Liver (tissue), 3 donors: ENCODE measurements around the gene PLCD3.

Experiments used
- EGR1 ChIP-seq, 2 donors: IDR thresholded peaks; 2 replicates each; pipeline ENCODE4 v1.6.1; 2016 to 2018; ENCODE audit warnings: antibody characterized with exemption in 2 of 2, low read depth in 2 of 2
- GABPA ChIP-seq, 2 donors: IDR thresholded peaks in 1 of 2; conservative IDR thresholded peaks in 1 of 2; 2 replicates each; pipeline ENCODE4 v1.6.1; 2016; ENCODE audit warnings: antibody characterized with exemption in 2 of 2, mild to moderate bottlenecking in 1 of 2, moderate library complexity in 1 of 2
- HNF4G ChIP-seq: IDR thresholded peaks from 2 replicates; pipeline ENCODE4 v1.6.1; 2016; ENCODE audit warnings: antibody characterized with exemption
- JUND ChIP-seq, 2 donors: IDR thresholded peaks; 2 replicates each; pipeline ENCODE4 v1.6.1; 2016; ENCODE audit warnings: antibody characterized with exemption in 2 of 2
- MAX ChIP-seq: IDR thresholded peaks from 2 replicates; pipeline ENCODE4 v1.6.1; 2016; ENCODE audit warnings: antibody characterized with exemption
- RAD21 ChIP-seq, 2 donors: IDR thresholded peaks; 2 replicates each; pipeline ENCODE4 v1.6.1; 2016; ENCODE audit warnings: antibody characterized with exemption in 2 of 2, mild to moderate bottlenecking in 2 of 2
- TF ChIP-seq, protein P1 (sequence below): fragments of 150-350 bp; IDR thresholded peaks from 2 replicates; pipeline ENCODE4 v1.5.1; 2017; ENCODE audit warnings: improper control_type of control experiment, low read depth, low read length; ENCODE audit not compliant: missing input control
- TF ChIP-seq, protein P2 (sequence below): IDR thresholded peaks from 2 replicates; pipeline ENCODE4 v1.6.1; 2016; ENCODE audit warnings: antibody characterized with exemption
- TF ChIP-seq, protein P3 (sequence below): IDR thresholded peaks from 2 replicates; pipeline ENCODE4 v1.6.1; 2016; ENCODE audit warnings: antibody characterized with exemption
- donor health status: healthy.
- donor health status: healthy.

DNA sequence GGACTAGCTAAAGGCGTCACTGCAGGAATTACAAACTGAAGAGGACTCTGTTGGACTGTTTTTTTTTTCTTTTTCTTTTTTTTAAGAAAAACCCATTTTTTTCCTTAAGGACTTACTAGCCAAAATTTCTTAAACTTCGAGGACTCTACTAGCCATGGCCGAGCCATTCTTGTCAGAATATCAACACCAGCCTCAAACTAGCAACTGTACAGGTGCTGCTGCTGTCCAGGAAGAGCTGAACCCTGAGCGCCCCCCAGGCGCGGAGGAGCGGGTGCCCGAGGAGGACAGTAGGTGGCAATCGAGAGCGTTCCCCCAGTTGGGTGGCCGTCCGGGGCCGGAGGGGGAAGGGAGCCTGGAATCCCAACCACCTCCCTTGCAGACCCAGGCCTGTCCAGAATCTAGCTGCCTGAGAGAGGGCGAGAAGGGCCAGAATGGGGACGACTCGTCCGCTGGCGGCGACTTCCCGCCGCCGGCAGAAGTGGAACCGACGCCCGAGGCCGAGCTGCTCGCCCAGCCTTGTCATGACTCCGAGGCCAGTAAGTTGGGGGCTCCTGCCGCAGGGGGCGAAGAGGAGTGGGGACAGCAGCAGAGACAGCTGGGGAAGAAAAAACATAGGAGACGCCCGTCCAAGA lies 16.8 kb upstream of the PLCD3 start:
- TF ChIP-seq GABPA (IDR thresholded peaks at IDR 0.05 in 1 of 2, conservative IDR thresholded peaks at IDR 0.05 in 1 of 2) (no peak), MAX (no peak), RAD21 (IDR thresholded peaks at IDR 0.05) (peak; percentile 74 to 75), JUND (IDR thresholded peaks at IDR 0.05) (no peak), EGR1 (IDR thresholded peaks at IDR 0.05; ENCODE audit: low read depth in 2 of 2) (no peak), HNF4G (no peak)
- TF ChIP-seq, protein P1, sequence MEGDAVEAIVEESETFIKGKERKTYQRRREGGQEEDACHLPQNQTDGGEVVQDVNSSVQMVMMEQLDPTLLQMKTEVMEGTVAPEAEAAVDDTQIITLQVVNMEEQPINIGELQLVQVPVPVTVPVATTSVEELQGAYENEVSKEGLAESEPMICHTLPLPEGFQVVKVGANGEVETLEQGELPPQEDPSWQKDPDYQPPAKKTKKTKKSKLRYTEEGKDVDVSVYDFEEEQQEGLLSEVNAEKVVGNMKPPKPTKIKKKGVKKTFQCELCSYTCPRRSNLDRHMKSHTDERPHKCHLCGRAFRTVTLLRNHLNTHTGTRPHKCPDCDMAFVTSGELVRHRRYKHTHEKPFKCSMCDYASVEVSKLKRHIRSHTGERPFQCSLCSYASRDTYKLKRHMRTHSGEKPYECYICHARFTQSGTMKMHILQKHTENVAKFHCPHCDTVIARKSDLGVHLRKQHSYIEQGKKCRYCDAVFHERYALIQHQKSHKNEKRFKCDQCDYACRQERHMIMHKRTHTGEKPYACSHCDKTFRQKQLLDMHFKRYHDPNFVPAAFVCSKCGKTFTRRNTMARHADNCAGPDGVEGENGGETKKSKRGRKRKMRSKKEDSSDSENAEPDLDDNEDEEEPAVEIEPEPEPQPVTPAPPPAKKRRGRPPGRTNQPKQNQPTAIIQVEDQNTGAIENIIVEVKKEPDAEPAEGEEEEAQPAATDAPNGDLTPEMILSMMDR, result peak; percentile 78
- TF ChIP-seq, protein P2, sequence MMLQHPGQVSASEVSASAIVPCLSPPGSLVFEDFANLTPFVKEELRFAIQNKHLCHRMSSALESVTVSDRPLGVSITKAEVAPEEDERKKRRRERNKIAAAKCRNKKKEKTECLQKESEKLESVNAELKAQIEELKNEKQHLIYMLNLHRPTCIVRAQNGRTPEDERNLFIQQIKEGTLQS, result peak; percentile 4
- TF ChIP-seq, protein P3, sequence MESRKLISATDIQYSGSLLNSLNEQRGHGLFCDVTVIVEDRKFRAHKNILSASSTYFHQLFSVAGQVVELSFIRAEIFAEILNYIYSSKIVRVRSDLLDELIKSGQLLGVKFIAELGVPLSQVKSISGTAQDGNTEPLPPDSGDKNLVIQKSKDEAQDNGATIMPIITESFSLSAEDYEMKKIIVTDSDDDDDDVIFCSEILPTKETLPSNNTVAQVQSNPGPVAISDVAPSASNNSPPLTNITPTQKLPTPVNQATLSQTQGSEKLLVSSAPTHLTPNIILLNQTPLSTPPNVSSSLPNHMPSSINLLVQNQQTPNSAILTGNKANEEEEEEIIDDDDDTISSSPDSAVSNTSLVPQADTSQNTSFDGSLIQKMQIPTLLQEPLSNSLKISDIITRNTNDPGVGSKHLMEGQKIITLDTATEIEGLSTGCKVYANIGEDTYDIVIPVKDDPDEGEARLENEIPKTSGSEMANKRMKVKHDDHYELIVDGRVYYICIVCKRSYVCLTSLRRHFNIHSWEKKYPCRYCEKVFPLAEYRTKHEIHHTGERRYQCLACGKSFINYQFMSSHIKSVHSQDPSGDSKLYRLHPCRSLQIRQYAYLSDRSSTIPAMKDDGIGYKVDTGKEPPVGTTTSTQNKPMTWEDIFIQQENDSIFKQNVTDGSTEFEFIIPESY, result no peak
